ENCODE measurements around the gene SGSH. TPM values are rescaled to one million over a fixed set of nuclear protein-coding genes. Genes with fewer than 3 reads are reported as not detected.
A peak's percentile ranks its signal among the peaks of the same experiment; 100 is the strongest.

SGSH gene
- total RNA-seq, 1 donor from 2014 or later = 7.2 TPM

GRCh38 chr17:80252871-80253270 lies 32.7 kb upstream of the SGSH start:
- no peak overlapping the region for H3K4me3 Mint-ChIP-seq
- Histone ChIP-seq H3K9me3 (ENCODE audit: low read depth) (no peaks in the 10 kb centered on the region), H3K27ac (no peak overlapping the region), H3K4me3 (no peak overlapping the region), H3K36me3 (no peaks in the 10 kb centered on the region), H2AFZ (replicated peaks) (no peak overlapping the region), H3K4me1 (no peaks in the 10 kb centered on the region), H3K27me3 (no peaks in the 10 kb centered on the region), H3K9ac (no peak overlapping the region), H4K20me1 (ENCODE audit: low read depth) (no peaks in the 10 kb centered on the region), H3K79me2 (ENCODE audit: low read depth) (no peaks in the 10 kb centered on the region), H3F3A (ENCODE audit: low read depth) (peaks cover 7% of the 10 kb centered on the region), H3K4me2 (no peak overlapping the region)
- DNase-seq (ENCODE audit: low spot score) = peak; percentile 70
- TF ChIP-seq EZH2phosphoT487 (IDR thresholded peaks at IDR 0.05) (no peak), CTCF (IDR thresholded peaks at IDR 0.05) (peak; percentile 60), EZH2 (IDR thresholded peaks at IDR 0.05) (no peak)
- H3K36me3 Mint-ChIP-seq = peaks cover 3% of the 10 kb centered on the region
- peaks cover 5% of the 10 kb centered on the region for H3K4me1 Mint-ChIP-seq
- H3K27ac Mint-ChIP-seq = no peak overlapping the region
- no peaks in the 10 kb centered on the region for H3K27me3 Mint-ChIP-seq (ENCODE audit: insufficient read depth, low read depth)
- no peaks in the 10 kb centered on the region for H3K9me3 Mint-ChIP-seq

- no peak overlapping the region for H3K4me3 Mint-ChIP-seq
- no peaks in the 10 kb centered on the region for H3K9me3 Mint-ChIP-seq
- H3K79me2 ChIP-seq (ENCODE audit: low read depth) = no peaks in the 10 kb centered on the region
- TF ChIP-seq EZH2 (IDR thresholded peaks at IDR 0.05) (no peak), CTCF (IDR thresholded peaks at IDR 0.05) (no peak), EZH2phosphoT487 (IDR thresholded peaks at IDR 0.05) (no peak)
- no peaks in the 10 kb centered on the region for H3K4me1 ChIP-seq
- H2AFZ ChIP-seq (replicated peaks) = no peak overlapping the region
- H3K4me3 ChIP-seq = no peak overlapping the region
- no peak overlapping the region for H3K4me2 ChIP-seq
- peaks cover 3% of the 10 kb centered on the region for H3K36me3 Mint-ChIP-seq
- H3K36me3 ChIP-seq = no peaks in the 10 kb centered on the region
- H3K4me1 Mint-ChIP-seq = peaks cover 2% of the 10 kb centered on the region
- no peaks in the 10 kb centered on the region for H3K27me3 Mint-ChIP-seq (ENCODE audit: insufficient read depth, low read depth)
- H3F3A ChIP-seq (ENCODE audit: low read depth) = no peaks in the 10 kb centered on the region
- H3K27ac ChIP-seq = no peak overlapping the region
- no peak for DNase-seq (ENCODE audit: low spot score)
- H4K20me1 ChIP-seq (ENCODE audit: low read depth) = no peaks in the 10 kb centered on the region
- H3K27me3 ChIP-seq = no peaks in the 10 kb centered on the region
- no peaks in the 10 kb centered on the region for H3K9me3 ChIP-seq (ENCODE audit: low read depth)
- no peak overlapping the region for H3K9ac ChIP-seq
- no peak overlapping the region for H3K27ac Mint-ChIP-seq
Observed at GRCh38 chr17:80251966-80252365, 31.8 kb upstream of the SGSH start.

GRCh38 chr17:80248894-80249710 lies 29.0 kb upstream of the SGSH start:
- Histone ChIP-seq H3K9me3 (ENCODE audit: low read depth) (no peaks in the 10 kb centered on the region), H3K4me1 (no peaks in the 10 kb centered on the region), H3F3A (ENCODE audit: low read depth) (no peaks in the 10 kb centered on the region), H3K79me2 (ENCODE audit: low read depth) (no peaks in the 10 kb centered on the region), H3K4me2 (no peak overlapping the region), H3K4me3 (no peak overlapping the region), H4K20me1 (ENCODE audit: low read depth) (no peaks in the 10 kb centered on the region), H3K9ac (no peak overlapping the region), H3K27me3 (no peaks in the 10 kb centered on the region), H3K36me3 (no peaks in the 10 kb centered on the region), H2AFZ (replicated peaks) (no peak overlapping the region), H3K27ac (no peak overlapping the region)
- TF ChIP-seq EZH2 (IDR thresholded peaks at IDR 0.05) = no peak
- no peak for TF ChIP-seq EZH2phosphoT487 (IDR thresholded peaks at IDR 0.05)
- TF ChIP-seq CTCF (IDR thresholded peaks at IDR 0.05) = no peak
- no peak for DNase-seq (ENCODE audit: low spot score)
- H3K27me3 Mint-ChIP-seq (ENCODE audit: insufficient read depth, low read depth) = peaks cover 2% of the 10 kb centered on the region
- H3K36me3 Mint-ChIP-seq = peaks cover 9% of the 10 kb centered on the region
- H3K9me3 Mint-ChIP-seq = no peaks in the 10 kb centered on the region
- H3K27ac Mint-ChIP-seq = no peak overlapping the region
- no peak overlapping the region for H3K4me3 Mint-ChIP-seq
- no peaks in the 10 kb centered on the region for H3K4me1 Mint-ChIP-seq

All from neural progenitor cell (in vitro differentiated cells).